Measurements from ENCODE around the gene NKX6-1.

Gene NKX6-1

DNA sequence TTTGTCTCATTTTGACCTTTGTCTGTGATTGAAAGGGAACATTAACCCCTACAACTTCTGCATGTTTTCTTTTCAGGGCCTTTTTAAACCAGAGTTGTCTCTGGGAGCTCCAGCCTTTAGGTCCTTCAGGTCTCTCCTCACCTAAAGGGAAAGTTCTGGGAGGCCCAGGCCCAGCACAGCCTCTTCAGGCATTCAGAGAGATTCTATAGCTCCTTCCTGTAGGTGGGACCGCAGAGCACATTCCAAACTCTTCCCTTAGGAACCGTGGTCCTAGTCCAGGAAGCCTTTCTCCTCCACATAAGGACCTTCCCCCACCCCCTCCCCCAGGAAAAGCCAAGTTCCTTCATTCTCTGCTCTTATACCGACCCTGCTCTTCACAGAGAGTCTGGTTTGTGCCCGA, 14.9 kb downstream of the NKX6-1 start:
- POLR2A ChIA-PET: no interaction called here
- no peak for DNase-seq (ENCODE audit: extremely low spot score)
- CTCF ChIA-PET: no interaction called here
- no peak for TF ChIP-seq ELF4 (IDR thresholded peaks at IDR 0.05)
- no peak for TF ChIP-seq L3MBTL2 (conservative IDR thresholded peaks at IDR 0.05)
- TF ChIP-seq FOXK2 (IDR thresholded peaks at IDR 0.05): no peak
- no peak for TF ChIP-seq SP1 (IDR thresholded peaks at IDR 0.05)
- no peak for TF ChIP-seq LEF1 (IDR thresholded peaks at IDR 0.05; ENCODE audit: borderline replicate concordance)
- no peak for TF ChIP-seq ARNT (IDR thresholded peaks at IDR 0.05)
- TF ChIP-seq SUZ12 (IDR thresholded peaks at IDR 0.05): no peak
- TF ChIP-seq ZNF384 (IDR thresholded peaks at IDR 0.05): no peak
- no peak for TF ChIP-seq NFRKB (IDR thresholded peaks at IDR 0.05)
- no peak for TF ChIP-seq BHLHE40 (IDR thresholded peaks at IDR 0.05; ENCODE audit: borderline replicate concordance)
- no peak for TF ChIP-seq CTBP1 (IDR thresholded peaks at IDR 0.05; ENCODE audit: borderline replicate concordance)
- TF ChIP-seq HDGF (IDR thresholded peaks at IDR 0.05; ENCODE audit: borderline replicate concordance): no peak
- TF ChIP-seq, protein P1, sequence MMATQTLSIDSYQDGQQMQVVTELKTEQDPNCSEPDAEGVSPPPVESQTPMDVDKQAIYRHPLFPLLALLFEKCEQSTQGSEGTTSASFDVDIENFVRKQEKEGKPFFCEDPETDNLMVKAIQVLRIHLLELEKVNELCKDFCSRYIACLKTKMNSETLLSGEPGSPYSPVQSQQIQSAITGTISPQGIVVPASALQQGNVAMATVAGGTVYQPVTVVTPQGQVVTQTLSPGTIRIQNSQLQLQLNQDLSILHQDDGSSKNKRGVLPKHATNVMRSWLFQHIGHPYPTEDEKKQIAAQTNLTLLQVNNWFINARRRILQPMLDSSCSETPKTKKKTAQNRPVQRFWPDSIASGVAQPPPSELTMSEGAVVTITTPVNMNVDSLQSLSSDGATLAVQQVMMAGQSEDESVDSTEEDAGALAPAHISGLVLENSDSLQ (IDR thresholded peaks at IDR 0.05): no peak
- TF ChIP-seq FOXM1 (IDR thresholded peaks at IDR 0.05; ENCODE audit: borderline replicate concordance): no peak
- no peak for TF ChIP-seq FOXA1 (IDR thresholded peaks at IDR 0.05)
- TF ChIP-seq TARDBP (IDR thresholded peaks at IDR 0.05): no peak

DNA sequence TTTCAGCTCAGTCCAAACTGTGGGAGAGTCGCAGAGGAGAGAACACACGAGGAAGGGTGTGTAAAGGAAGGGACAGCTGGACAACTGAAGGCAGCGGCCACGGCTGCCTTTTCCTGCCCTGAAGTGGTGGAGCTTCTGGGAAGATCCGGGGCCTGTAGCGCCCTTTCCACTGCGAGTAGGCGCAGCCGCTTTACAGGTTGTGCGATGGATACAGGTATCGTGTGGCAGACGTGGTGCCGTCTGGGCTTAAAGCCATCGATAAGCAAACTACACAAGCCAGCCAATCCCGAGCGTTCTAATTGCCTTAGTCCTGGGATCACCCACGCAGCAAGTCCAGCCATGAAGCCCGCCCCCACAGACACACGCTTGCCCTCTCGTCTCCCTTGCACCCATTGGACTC, 15.4 kb downstream of the NKX6-1 start:
- ChIA-PET POLR2A (no interaction called here), CTCF (no interaction called here)
- no peak for DNase-seq (ENCODE audit: extremely low spot score)
- TF ChIP-seq SUZ12 (IDR thresholded peaks at IDR 0.05) (no peak), ELF4 (IDR thresholded peaks at IDR 0.05) (no peak), LEF1 (IDR thresholded peaks at IDR 0.05; ENCODE audit: borderline replicate concordance) (no peak), SP1 (IDR thresholded peaks at IDR 0.05) (no peak), TARDBP (IDR thresholded peaks at IDR 0.05) (no peak), FOXK2 (IDR thresholded peaks at IDR 0.05) (no peak), BHLHE40 (IDR thresholded peaks at IDR 0.05; ENCODE audit: borderline replicate concordance) (no peak)
- TF ChIP-seq, protein P1 (IDR thresholded peaks at IDR 0.05): no peak

DNA sequence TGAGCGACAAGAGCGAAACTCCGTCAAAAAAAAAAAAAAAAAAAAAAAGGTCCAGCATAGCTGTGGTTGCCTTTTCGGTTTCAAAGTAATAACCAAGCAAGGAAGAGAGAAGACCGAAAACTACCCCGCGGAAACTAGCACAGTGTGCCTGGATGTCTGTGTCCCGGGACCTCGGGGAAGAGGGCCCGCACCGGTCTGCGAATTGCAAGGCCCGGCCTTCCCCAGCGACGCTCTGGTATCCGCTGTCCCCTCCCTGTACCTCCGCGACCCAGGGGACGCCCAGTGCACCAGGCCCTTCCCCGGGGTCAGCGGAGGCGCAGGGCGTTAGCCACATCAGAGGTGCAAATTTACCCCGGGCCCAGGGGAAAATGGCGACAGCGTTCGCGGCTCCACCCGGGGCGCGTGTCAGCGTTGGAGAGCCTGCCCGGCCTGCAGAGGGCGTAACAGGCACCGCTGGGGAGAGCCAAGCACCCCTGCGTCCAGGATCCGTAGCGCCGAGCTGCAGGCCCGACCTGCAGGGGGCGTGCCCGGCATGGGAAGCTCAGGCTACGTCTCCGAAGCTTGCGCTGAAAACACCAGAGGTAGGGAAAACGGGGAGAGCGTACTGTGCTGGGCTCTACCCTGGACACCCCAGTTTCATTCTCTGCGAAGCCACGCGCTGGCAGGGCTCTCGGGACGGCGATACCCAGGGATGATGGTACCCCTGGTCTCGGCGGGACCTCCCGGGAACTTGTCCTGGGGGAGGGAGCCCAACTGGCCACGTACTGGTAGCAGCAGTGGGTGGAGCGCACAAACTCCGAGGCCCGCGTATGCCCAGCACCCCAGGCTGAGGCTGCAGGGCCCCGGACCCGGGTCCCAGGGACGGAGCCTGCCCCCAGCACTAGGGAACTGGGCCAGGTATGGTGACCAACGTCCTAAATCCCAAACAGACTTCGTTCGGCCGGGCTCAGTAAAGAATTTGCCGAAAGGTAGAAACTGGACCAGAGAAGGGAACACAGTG, 16.2 kb downstream of the NKX6-1 start:
- TF ChIP-seq FOXM1 (IDR thresholded peaks at IDR 0.05; ENCODE audit: borderline replicate concordance): no peak
- TF ChIP-seq ELF4 (IDR thresholded peaks at IDR 0.05): no peak
- TF ChIP-seq BHLHE40 (IDR thresholded peaks at IDR 0.05; ENCODE audit: borderline replicate concordance): no peak
- no peak for TF ChIP-seq CTBP1 (IDR thresholded peaks at IDR 0.05; ENCODE audit: borderline replicate concordance)
- TF ChIP-seq, protein P1 (IDR thresholded peaks at IDR 0.05): no peak
- TF ChIP-seq ZNF384 (IDR thresholded peaks at IDR 0.05): no peak
- no peak for TF ChIP-seq HDGF (IDR thresholded peaks at IDR 0.05; ENCODE audit: borderline replicate concordance)
- no peak for TF ChIP-seq NFRKB (IDR thresholded peaks at IDR 0.05)
- no peak for TF ChIP-seq SUZ12 (IDR thresholded peaks at IDR 0.05)
- no peak for TF ChIP-seq LEF1 (IDR thresholded peaks at IDR 0.05; ENCODE audit: borderline replicate concordance)
- no peak for TF ChIP-seq SP1 (IDR thresholded peaks at IDR 0.05)
- TF ChIP-seq FOXA1 (IDR thresholded peaks at IDR 0.05): no peak
- TF ChIP-seq FOXK2 (IDR thresholded peaks at IDR 0.05): no peak
- TF ChIP-seq ARNT (IDR thresholded peaks at IDR 0.05): no peak
- no peak for TF ChIP-seq L3MBTL2 (conservative IDR thresholded peaks at IDR 0.05)
- TF ChIP-seq TARDBP (IDR thresholded peaks at IDR 0.05): no peak
- CTCF ChIA-PET: interaction anchor here (0.6 kb wide), 1 partner anchor 571 kb away, joined by 3 read pairs; no protein-coding TSS in a partner anchor
- no peak for DNase-seq (ENCODE audit: extremely low spot score)
- POLR2A ChIA-PET: no interaction called here

DNA sequence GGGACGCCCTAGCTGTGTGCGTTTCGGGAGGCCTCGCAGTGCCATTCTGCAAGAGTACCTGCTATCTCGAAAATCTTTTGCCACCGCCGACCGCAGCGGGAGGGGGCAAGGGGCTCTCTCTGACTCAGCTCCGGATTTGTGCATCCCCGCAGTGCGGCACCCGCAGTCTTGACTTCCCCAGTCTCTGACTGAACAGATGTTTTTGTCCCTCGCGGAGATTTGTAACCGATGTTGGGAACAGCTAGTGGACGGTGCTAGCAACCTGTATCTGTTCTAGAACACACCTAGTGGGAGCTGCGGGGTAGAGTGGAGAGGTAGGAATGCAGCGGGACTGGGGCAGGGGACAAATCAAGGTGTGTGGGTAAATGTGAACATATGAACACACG, 17.2 kb downstream of the NKX6-1 start:
- TF ChIP-seq ARNT (IDR thresholded peaks at IDR 0.05) (no peak), ZNF384 (IDR thresholded peaks at IDR 0.05) (no peak), BHLHE40 (IDR thresholded peaks at IDR 0.05; ENCODE audit: borderline replicate concordance) (no peak)
- ChIA-PET POLR2A (no interaction called here), CTCF (no interaction called here)
- DNase-seq (ENCODE audit: extremely low spot score): no peak

DNA sequence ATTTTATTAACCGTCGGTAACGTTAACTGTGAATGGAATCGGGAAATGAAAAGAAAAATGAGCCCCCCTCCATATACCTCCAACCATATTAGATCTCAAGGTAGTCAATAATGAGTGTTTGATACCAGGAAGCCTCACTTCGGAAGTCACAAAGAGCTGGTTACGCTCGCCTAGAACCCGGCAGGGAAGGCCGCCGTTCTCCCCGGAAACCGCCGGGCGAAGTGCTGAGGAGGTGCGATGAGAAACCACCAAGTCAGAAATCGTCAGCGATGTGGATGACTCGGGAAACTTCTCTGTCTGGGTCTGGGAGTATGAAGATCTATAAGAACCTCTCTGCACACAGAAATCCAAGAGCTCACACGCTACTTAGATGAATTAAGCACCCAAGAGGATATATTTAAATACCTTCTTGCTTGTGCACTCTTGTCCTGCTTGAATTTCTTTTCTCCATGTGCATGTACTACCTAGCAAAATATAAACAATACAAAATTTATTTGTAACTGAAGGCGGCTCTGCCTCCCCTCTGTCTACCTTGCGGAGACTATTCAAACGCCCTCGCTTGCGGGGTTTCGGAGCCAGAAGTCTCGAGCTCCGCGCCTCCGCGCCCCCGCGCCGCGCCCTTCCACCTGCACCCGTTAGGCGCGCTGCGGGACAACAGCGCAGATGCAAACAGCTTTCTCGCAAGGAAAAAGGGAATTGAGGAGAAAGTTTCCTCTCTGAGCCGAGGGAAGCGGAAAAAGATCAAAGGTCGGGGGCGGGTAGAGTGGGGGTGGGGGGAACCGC, 17.8 kb downstream of the NKX6-1 start:
- DNase-seq (ENCODE audit: extremely low spot score): no peak
- CTCF ChIA-PET: interaction anchor here (0.6 kb wide), 1 partner anchor 135 kb away, joined by 3 read pairs; no protein-coding TSS in a partner anchor
- POLR2A ChIA-PET: no interaction called here
- no peak for TF ChIP-seq ARNT (IDR thresholded peaks at IDR 0.05)
- no peak for TF ChIP-seq LEF1 (IDR thresholded peaks at IDR 0.05; ENCODE audit: borderline replicate concordance)
- TF ChIP-seq, protein P1 (IDR thresholded peaks at IDR 0.05): no peak
- TF ChIP-seq FOXA1 (IDR thresholded peaks at IDR 0.05): no peak
- TF ChIP-seq FOXK2 (IDR thresholded peaks at IDR 0.05): no peak
- TF ChIP-seq HDGF (IDR thresholded peaks at IDR 0.05; ENCODE audit: borderline replicate concordance): no peak
- TF ChIP-seq FOXM1 (IDR thresholded peaks at IDR 0.05; ENCODE audit: borderline replicate concordance): no peak
- TF ChIP-seq SP1 (IDR thresholded peaks at IDR 0.05): no peak
- no peak for TF ChIP-seq ZNF384 (IDR thresholded peaks at IDR 0.05)
- TF ChIP-seq BHLHE40 (IDR thresholded peaks at IDR 0.05; ENCODE audit: borderline replicate concordance): no peak
- no peak for TF ChIP-seq CTBP1 (IDR thresholded peaks at IDR 0.05; ENCODE audit: borderline replicate concordance)
- no peak for TF ChIP-seq TARDBP (IDR thresholded peaks at IDR 0.05)
- TF ChIP-seq NFRKB (IDR thresholded peaks at IDR 0.05): no peak
- no peak for TF ChIP-seq L3MBTL2 (conservative IDR thresholded peaks at IDR 0.05)
- no peak for TF ChIP-seq ELF4 (IDR thresholded peaks at IDR 0.05)
